ENCODE results near the gene CCL17.
"Not testable (repeated sequence)": the region's sequence is repeated elsewhere in the genome, so short reads cannot be mapped to it uniquely, and the experiment has no call there.

CCL17 gene

GRCh38 chr16:57396786-57397185 is 7.8 kb upstream of the CCL17 start:
- no peak for DNase-seq (ENCODE audit: low read depth)

GRCh38 chr16:57397493-57397892 is 7.1 kb upstream of the CCL17 start:
- DNase-seq (ENCODE audit: low read depth), result not testable (repeated sequence)

- DNase-seq (ENCODE audit: low read depth), result no peak
These were observed 2.5 kb upstream of the CCL17 start for GRCh38 chr16:57401943-57402640.

- DNase-seq (ENCODE audit: low read depth), result no peak
These were observed 530 bp downstream of the CCL17 start for GRCh38 chr16:57405097-57405496.

- no peak for DNase-seq (ENCODE audit: low read depth)
These were observed 2.3 kb downstream of the CCL17 start for GRCh38 chr16:57406881-57407280.

GRCh38 chr16:57407521-57408353 is 3.2 kb downstream of the CCL17 start:
- DNase-seq (ENCODE audit: low read depth), result no peak

GRCh38 chr16:57409065-57409464 is 4.5 kb downstream of the CCL17 start:
- DNase-seq (ENCODE audit: low read depth), result no peak

GRCh38 chr16:57409870-57410587 is 5.5 kb downstream of the CCL17 start:
- DNase-seq (ENCODE audit: low read depth), result no peak

GRCh38 chr16:57411362-57411976 is 6.9 kb downstream of the CCL17 start:
- DNase-seq (ENCODE audit: low read depth), result no peak

GRCh38 chr16:57412584-57412983 is 8.0 kb downstream of the CCL17 start:
- no peak for DNase-seq (ENCODE audit: low read depth)

GRCh38 chr16:57413301-57413730 is 8.7 kb downstream of the CCL17 start:
- no peak for DNase-seq (ENCODE audit: low read depth)

GRCh38 chr16:57413733-57414132 is 9.2 kb downstream of the CCL17 start:
- no peak for DNase-seq (ENCODE audit: low read depth)

- DNase-seq (ENCODE audit: low read depth), result no peak
These were observed 11.5 kb downstream of the CCL17 start for GRCh38 chr16:57416084-57416483.

GRCh38 chr16:57419506-57419905 is 14.9 kb downstream of the CCL17 start:
- DNase-seq (ENCODE audit: low read depth), result no peak

- peak; percentile 59 for DNase-seq (ENCODE audit: low read depth)
These were observed 17.7 kb downstream of the CCL17 start for GRCh38 chr16:57422026-57422944.

GRCh38 chr16:57423152-57423551 is 18.6 kb downstream of the CCL17 start:
- no peak for DNase-seq (ENCODE audit: low read depth)

- DNase-seq (ENCODE audit: low read depth), result no peak
These were observed 20.0 kb downstream of the CCL17 start for GRCh38 chr16:57424583-57424982.

GRCh38 chr16:57426356-57426755 is 21.8 kb downstream of the CCL17 start:
- DNase-seq (ENCODE audit: low read depth), result no peak

GRCh38 chr16:57427307-57427706 is 22.7 kb downstream of the CCL17 start:
- no peak for DNase-seq (ENCODE audit: low read depth)

GRCh38 chr16:57427824-57428223 is 23.3 kb downstream of the CCL17 start:
- DNase-seq (ENCODE audit: low read depth), result peak; percentile 57

GRCh38 chr16:57430955-57431354 is 26.4 kb downstream of the CCL17 start:
- no peak for DNase-seq (ENCODE audit: low read depth)
